HEK293 (cell line): ENCODE data around the gene TEKTIP1.

Experiments used
- FEZF1 ChIP-seq: fragments of 450-650 bp; formaldehyde crosslinking; IDR thresholded peaks from 2 replicates; pipeline ENCODE4 v1.5.1; 2016; ENCODE audit warnings: missing biosample characterization, missing genetic modification characterization
- HIC1 ChIP-seq: fragments of 450-650 bp; formaldehyde crosslinking; IDR thresholded peaks from 2 replicates; pipeline ENCODE4 v1.5.1; 2016; ENCODE audit warnings: missing biosample characterization, missing genetic modification characterization
- HOXA7 ChIP-seq: sonication (generic); formaldehyde crosslinking; IDR thresholded peaks from 2 replicates; pipeline ENCODE4 v1.8.1; 2022; ENCODE audit warnings: missing genetic modification reagents, borderline replicate concordance
- INSM2 ChIP-seq: fragments of 450-650 bp; formaldehyde crosslinking; IDR thresholded peaks from 2 replicates; pipeline ENCODE4 v1.5.1; 2016; ENCODE audit warnings: missing biosample characterization, missing genetic modification characterization
- OSR2 ChIP-seq: fragments of 450-650 bp; formaldehyde crosslinking; IDR thresholded peaks from 2 replicates; pipeline ENCODE4 v1.5.1; 2016; ENCODE audit warnings: missing biosample characterization, missing genetic modification characterization
- REPIN1 ChIP-seq: fragments of 450-650 bp; formaldehyde crosslinking; IDR thresholded peaks from 2 replicates; pipeline ENCODE4 v1.5.1; 2017; ENCODE audit warnings: missing biosample characterization, missing genetic modification characterization, low read depth
- SCRT2 ChIP-seq: fragments of 450-650 bp; formaldehyde crosslinking; IDR thresholded peaks from 2 replicates; pipeline ENCODE4 v1.5.1; 2016; ENCODE audit warnings: missing biosample characterization, missing genetic modification characterization
- YY1 ChIP-seq: fragments of 450-650 bp; formaldehyde crosslinking; IDR thresholded peaks from 2 replicates; pipeline ENCODE4 v1.5.1; 2018; ENCODE audit warnings: missing biosample characterization, missing genetic modification characterization
- ZBTB1 ChIP-seq: fragments of 450-650 bp; formaldehyde crosslinking; IDR thresholded peaks from 2 replicates; pipeline ENCODE4 v1.5.1; 2016; ENCODE audit warnings: missing biosample characterization, missing genetic modification characterization
- ZBTB21 ChIP-seq: fragments of 450-650 bp; formaldehyde crosslinking; IDR thresholded peaks from 2 replicates; pipeline ENCODE4 v1.5.1; 2017; ENCODE audit warnings: missing biosample characterization, missing genetic modification characterization
- ZBTB44 ChIP-seq: fragments of 450-650 bp; IDR thresholded peaks from 2 replicates; pipeline ENCODE4 v1.5.1; 2018; ENCODE audit warnings: missing biosample characterization, mild to moderate bottlenecking, missing genetic modification characterization
- ZBTB48 ChIP-seq: fragments of 450-650 bp; formaldehyde crosslinking; IDR thresholded peaks from 2 replicates; pipeline ENCODE4 v1.5.1; 2016; ENCODE audit warnings: missing biosample characterization, missing genetic modification characterization
- ZFP69B ChIP-seq: fragments of 450-650 bp; formaldehyde crosslinking; IDR thresholded peaks from 2 replicates; pipeline ENCODE4 v1.5.1; 2016; ENCODE audit warnings: missing biosample characterization, missing genetic modification characterization
- ZIC2 ChIP-seq: fragments of 450-650 bp; formaldehyde crosslinking; IDR thresholded peaks from 2 replicates; pipeline ENCODE4 v1.5.1; 2016; ENCODE audit warnings: missing biosample characterization, missing genetic modification characterization
- ZNF132 ChIP-seq: fragments of 450-650 bp; formaldehyde crosslinking; IDR thresholded peaks from 2 replicates; pipeline ENCODE4 v1.5.1; 2017; ENCODE audit warnings: missing biosample characterization, missing genetic modification characterization, borderline replicate concordance
- ZNF148 ChIP-seq: fragments of 450-650 bp; formaldehyde crosslinking; IDR thresholded peaks from 2 replicates; pipeline ENCODE4 v1.5.0; 2017; ENCODE audit warnings: missing biosample characterization, missing genetic modification characterization, borderline replicate concordance
- ZNF169 ChIP-seq: fragments of 450-650 bp; formaldehyde crosslinking; IDR thresholded peaks from 2 replicates; pipeline ENCODE4 v1.5.1; 2016; ENCODE audit warnings: missing biosample characterization, missing genetic modification characterization
- ZNF184 ChIP-seq: fragments of 450-650 bp; IDR thresholded peaks from 2 replicates; pipeline ENCODE4 v1.5.1; 2018; ENCODE audit warnings: missing biosample characterization, mild to moderate bottlenecking, missing genetic modification characterization
- ZNF2 ChIP-seq: fragments of 450-650 bp; formaldehyde crosslinking; IDR thresholded peaks from 2 replicates; pipeline ENCODE4 v1.5.1; 2016; ENCODE audit warnings: missing biosample characterization, missing genetic modification characterization
- ZNF488 ChIP-seq: fragments of 450-650 bp; formaldehyde crosslinking; IDR thresholded peaks from 2 replicates; pipeline ENCODE4 v1.5.1; 2016; ENCODE audit warnings: missing biosample characterization, missing genetic modification characterization
- ZNF624 ChIP-seq: fragments of 450-650 bp; formaldehyde crosslinking; IDR thresholded peaks from 2 replicates; pipeline ENCODE4 v1.5.1; 2017; ENCODE audit warnings: missing biosample characterization, missing genetic modification characterization
- ZNF654 ChIP-seq: fragments of 450-650 bp; formaldehyde crosslinking; IDR thresholded peaks from 2 replicates; pipeline ENCODE4 v1.5.1; 2016; ENCODE audit warnings: low read depth, missing biosample characterization, missing genetic modification characterization
- ZNF658 ChIP-seq: fragments of 450-650 bp; formaldehyde crosslinking; IDR thresholded peaks from 2 replicates; pipeline ENCODE4; 2016; ENCODE audit warnings: missing biosample characterization, missing genetic modification characterization
- ZNF692 ChIP-seq: fragments of 450-650 bp; formaldehyde crosslinking; IDR thresholded peaks from 2 replicates; pipeline ENCODE4 v1.5.1; 2016; ENCODE audit warnings: missing biosample characterization, missing genetic modification characterization
- ZNF768 ChIP-seq: fragments of 450-650 bp; formaldehyde crosslinking; IDR thresholded peaks from 2 replicates; pipeline ENCODE4 v1.5.1; 2018; ENCODE audit warnings: missing biosample characterization, mild to moderate bottlenecking, missing genetic modification characterization
- ZNF776 ChIP-seq: fragments of 450-650 bp; formaldehyde crosslinking; IDR thresholded peaks from 2 replicates; pipeline ENCODE4 v1.5.0; 2017; ENCODE audit warnings: missing biosample characterization, missing genetic modification characterization, borderline replicate concordance
- ZNF777 ChIP-seq: fragments of 450-650 bp; formaldehyde crosslinking; IDR thresholded peaks from 2 replicates; pipeline ENCODE4 v1.5.1; 2017; ENCODE audit warnings: missing biosample characterization, missing genetic modification characterization, borderline replicate concordance
- ZSCAN5A ChIP-seq: fragments of 450-650 bp; formaldehyde crosslinking; IDR thresholded peaks from 2 replicates; pipeline ENCODE4 v1.5.1; 2016; ENCODE audit warnings: missing biosample characterization, missing genetic modification characterization

The TEKTIP1 gene

GRCh38 chr19:3505598-3506383, 33.2 kb upstream of the TEKTIP1 start, which contains the start of gene FZR1 (continued):
- TF ChIP-seq HIC1 (tag by site-specific recombination) (peak; percentile 96), OSR2 (tag by site-specific recombination) (0 out of 2 replicates have a peak, but pooled peaks have one; percentile 2), SCRT2 (tag by site-specific recombination) (no peak), ZNF776 (tag by site-specific recombination) (no peak), ZNF169 (tag by site-specific recombination) (no peak), FEZF1 (no peak; the same call in 1 of the 2 replicates), ZNF184 (tag by site-specific recombination) (no peak), ZNF488 (tag by site-specific recombination) (no peak), ZNF624 (no peak), ZNF654 (no peak), ZBTB1 (tag by site-specific recombination) (no peak), INSM2 (no peak), ZIC2 (peak; percentile 58), ZBTB21 (tag by site-specific recombination) (peak; percentile 96), ZNF777 (no peak), HOXA7 (CRISPR knock-in tag) (no peak), ZSCAN5A (peak; percentile 60; the same call in 1 of the 2 replicates), ZBTB44 (tag by site-specific recombination) (no peak), ZNF658 (no peak), ZNF148 (no peak), ZBTB48 (peak; percentile 88), REPIN1 (tag by site-specific recombination) (no peak), ZNF768 (tag by site-specific recombination) (no peak), ZNF2 (tag by site-specific recombination) (peak; percentile 81), ZNF692 (tag by site-specific recombination) (peak; percentile 77), ZNF132 (no peak), YY1 (peak; percentile 48; the same call in 1 of the 2 replicates), ZFP69B (tag by site-specific recombination) (peak; percentile 71)
